Esophagus muscularis mucosa (tissue), 4 donors: Measurements from ENCODE around the gene CEND1. TPM values are rescaled to one million over a fixed set of nuclear protein-coding genes. Genes with fewer than 3 reads are reported as not detected.

Experiments used
- DNase-seq: peaks from one replicate; pipeline ENCODE4 v3.0.0-alpha.2; 2017; ENCODE audit errors: extremely low spot score
- H3K27ac ChIP-seq, 4 donors: fragments of 200-600 bp; sonication (generic); replicated peaks in 1 of 4; 1 replicate in 3 of 4; 2 replicates in 1 of 4; pipeline ENCODE4 v1.5.1; 2016 to 2019; ENCODE audit warnings: mild to moderate bottlenecking in 1 of 4
- H3K27me3 ChIP-seq, 4 donors: fragments of 200-600 bp; sonication (generic); one replicate each; pipeline versions ENCODE4 v1.5.1 to v1.6.0; 2016 to 2019
- H3K36me3 ChIP-seq, 4 donors: fragments of 200-600 bp; sonication (generic); one replicate each; pipeline ENCODE4 v1.5.1; 2016 to 2019
- H3K4me1 ChIP-seq, 4 donors: fragments of 200-600 bp; sonication (generic); one replicate each; pipeline ENCODE4 v1.5.1; 2016 to 2019
- H3K4me3 ChIP-seq, 4 donors: fragments of 200-600 bp; sonication (generic); 1 replicate in 2 of 4; 2 replicates in 2 of 4; pipeline ENCODE4 v1.5.1; 2016 to 2019; ENCODE audit warnings: mild to moderate bottlenecking in 4 of 4, moderate library complexity in 1 of 4
- H3K9me3 ChIP-seq, 4 donors: fragments of 200-600 bp; sonication (generic); 1 replicate in 3 of 4; 2 replicates in 1 of 4; pipeline ENCODE4 v1.5.1; 2016 to 2019
- EP300 ChIP-seq: sonication (generic); formaldehyde crosslinking; IDR thresholded peaks from one replicate; pipeline ENCODE4 v1.6.1; 2017; ENCODE audit warnings: antibody characterized with exemption
- POLR2A ChIP-seq: fragments of 450-650 bp; IDR thresholded peaks from one replicate; pipeline ENCODE4 v1.6.1; 2017; ENCODE audit warnings: antibody characterized with exemption, moderate library complexity, mild to moderate bottlenecking, low read depth
- POLR2AphosphoS5 ChIP-seq, 2 donors: sonication (generic); formaldehyde crosslinking; IDR thresholded peaks; one replicate each; pipeline ENCODE4 v1.6.1; 2017; ENCODE audit warnings: antibody characterized with exemption in 2 of 2
- WGBS: methylation state at CpG from one replicate; pipeline ENCODE4 v1.1.5; 2018; 5-methylcytosine and 5-hydroxymethylcytosine counted together
- intact Hi-C: fragments of 100-400 bp; cut with DNase I; formaldehyde crosslinking; loops from one replicate; pipeline ENCODE4 v1.15.1; 2023
- total RNA-seq, 4 donors: library from RNA; depleted of rRNA; stranded (reverse); fragments of >200 nt; gene quantifications; one replicate each; pipeline versions ENCODE4 v1.1.0 to v1.2.1, GENCODE V29; 2016
- TF ChIP-seq, protein P1 (sequence below), 3 experiments: fragments of 200-600 bp in 2 of 3; fragments of 450-650 bp in 1 of 3; sonication (generic) in 2 of 3; IDR thresholded peaks; one replicate each; pipeline ENCODE4 v1.5.1; 2017 to 2019; ENCODE audit warnings: antibody characterized with exemption in 3 of 3, mild to moderate bottlenecking in 2 of 3, moderate library complexity in 1 of 3

Gene CEND1
- total RNA-seq, 4 donors from 2014 or later = 0.42 to 3.3 (median 2.6) TPM

DNA sequence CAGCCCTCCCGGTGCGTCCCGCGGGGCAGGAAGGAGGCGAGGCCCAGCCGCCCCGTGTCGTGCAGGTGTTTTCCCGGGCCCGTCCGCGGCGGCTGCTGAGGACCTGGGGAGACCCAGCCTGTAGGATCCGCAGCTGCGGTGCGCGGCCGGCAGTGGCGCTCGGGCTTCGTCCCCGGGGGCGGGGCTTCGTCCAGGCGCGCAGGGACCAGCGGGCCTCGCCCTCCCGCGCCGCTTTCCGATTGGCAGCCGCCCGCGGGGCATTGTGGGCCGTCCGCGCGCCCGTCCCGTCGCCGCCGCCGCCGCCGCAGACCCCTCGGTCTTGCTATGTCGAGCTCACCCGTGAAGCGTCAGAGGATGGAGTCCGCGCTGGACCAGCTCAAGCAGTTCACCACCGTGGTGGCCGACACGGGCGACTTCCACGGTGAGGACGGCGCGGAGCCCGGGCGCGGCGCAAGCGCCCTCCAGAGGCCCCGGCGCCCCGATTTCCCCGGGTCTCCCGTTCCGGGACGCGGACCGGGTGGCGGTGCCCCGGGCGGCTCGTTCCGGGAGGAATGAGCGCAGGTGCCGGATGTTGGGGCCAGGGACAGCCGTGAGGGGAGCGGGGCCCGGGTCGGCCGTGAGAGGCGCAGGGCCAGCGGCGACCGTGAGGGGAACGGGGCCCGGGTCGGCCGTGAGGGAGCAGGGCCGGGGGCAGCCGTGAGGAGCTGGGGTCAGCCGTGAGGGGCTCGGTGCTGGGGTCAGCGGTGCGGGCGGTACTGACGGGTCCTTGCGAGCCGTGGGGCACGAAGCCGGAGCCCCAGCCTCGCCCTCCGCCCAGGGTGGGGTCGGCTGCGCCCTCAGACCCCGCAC lies 42.5 kb downstream of the CEND1 start, which contains the start of gene TALDO1:
Gene TALDO1 (plus strand): TSS at position 307 of the 849 bp plus-strand sequence. CDS start 18 bp downstream, at position 325.
- Histone ChIP-seq H3K9me3 (no peaks in the 10 kb centered on the region), H3K27ac (peak within 1 kb of the TSS; percentile 83 to 95 (median 92)), H3K4me3 (peak within 1 kb of the TSS; percentile 84 to 100 (median 94)), H3K4me1 (peaks cover 22 to 42% (median 36%) of the 10 kb centered on the region in 4 donors), H3K36me3 (peaks cover 0 to 3% (median 2%) of the 10 kb centered on the region in 4 donors), H3K27me3 (no peaks in the 10 kb centered on the region)
- DNase-seq = peak; percentile 95
- intact Hi-C loops = no loop called here
- TF ChIP-seq POLR2A (peak; percentile 38), EP300 (no peak), POLR2AphosphoS5 (IDR thresholded peaks at IDR 0.05) (peak; percentile 77 to 86)
- TF ChIP-seq, protein P1, sequence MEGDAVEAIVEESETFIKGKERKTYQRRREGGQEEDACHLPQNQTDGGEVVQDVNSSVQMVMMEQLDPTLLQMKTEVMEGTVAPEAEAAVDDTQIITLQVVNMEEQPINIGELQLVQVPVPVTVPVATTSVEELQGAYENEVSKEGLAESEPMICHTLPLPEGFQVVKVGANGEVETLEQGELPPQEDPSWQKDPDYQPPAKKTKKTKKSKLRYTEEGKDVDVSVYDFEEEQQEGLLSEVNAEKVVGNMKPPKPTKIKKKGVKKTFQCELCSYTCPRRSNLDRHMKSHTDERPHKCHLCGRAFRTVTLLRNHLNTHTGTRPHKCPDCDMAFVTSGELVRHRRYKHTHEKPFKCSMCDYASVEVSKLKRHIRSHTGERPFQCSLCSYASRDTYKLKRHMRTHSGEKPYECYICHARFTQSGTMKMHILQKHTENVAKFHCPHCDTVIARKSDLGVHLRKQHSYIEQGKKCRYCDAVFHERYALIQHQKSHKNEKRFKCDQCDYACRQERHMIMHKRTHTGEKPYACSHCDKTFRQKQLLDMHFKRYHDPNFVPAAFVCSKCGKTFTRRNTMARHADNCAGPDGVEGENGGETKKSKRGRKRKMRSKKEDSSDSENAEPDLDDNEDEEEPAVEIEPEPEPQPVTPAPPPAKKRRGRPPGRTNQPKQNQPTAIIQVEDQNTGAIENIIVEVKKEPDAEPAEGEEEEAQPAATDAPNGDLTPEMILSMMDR (IDR thresholded peaks at IDR 0.05) = peak in 2 of 3 experiments; percentile 27 to 45
- whole genome bisulfite sequencing = under 1% methylated on average over 18 of the region's 112 CpGs

DNA sequence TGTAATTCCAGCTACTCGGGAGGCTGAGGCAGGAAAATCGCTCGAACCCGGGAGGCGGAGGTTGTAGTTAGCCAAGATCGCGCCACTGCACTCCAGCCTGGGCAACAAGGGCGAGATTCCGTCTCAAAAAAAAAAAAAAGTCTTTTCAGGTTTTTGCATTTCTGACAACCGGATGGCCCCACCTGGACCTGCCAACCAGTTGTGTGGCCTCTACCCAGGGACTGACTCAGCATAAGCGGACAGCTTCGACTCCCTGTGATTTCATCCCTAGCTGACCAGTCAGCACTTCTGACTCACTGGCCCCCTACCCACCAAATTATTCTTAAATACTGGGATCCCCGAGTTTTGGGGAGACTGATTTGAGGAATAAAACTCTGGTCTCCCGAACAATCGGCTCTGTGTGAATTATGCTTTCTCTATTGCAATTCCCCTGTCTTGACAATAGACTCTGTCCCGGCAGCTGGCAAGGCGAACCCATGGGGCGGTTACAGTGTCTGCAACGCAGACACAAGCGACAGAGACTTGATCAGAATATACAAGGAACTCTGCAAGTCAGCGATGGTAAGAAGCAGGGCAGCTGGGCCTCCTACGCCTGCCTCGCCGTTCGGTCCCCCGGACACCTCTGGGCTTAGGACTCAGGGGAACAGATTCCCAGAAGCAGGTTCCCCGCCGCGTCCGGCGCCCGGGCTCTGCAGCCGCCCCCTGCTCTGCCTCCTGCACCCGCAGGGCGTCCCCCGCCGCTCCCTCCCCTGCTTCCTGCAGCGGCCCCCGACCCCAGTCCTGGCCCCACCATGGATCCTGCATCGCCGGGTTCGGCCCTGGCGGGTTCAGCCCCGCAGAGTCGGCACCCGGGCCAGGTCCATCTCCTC lies 43.4 kb downstream of the CEND1 start:
- WGBS = 61% methylated on average over 18 of the region's 46 CpGs
- TF ChIP-seq POLR2A (no peak), EP300 (no peak)
- TF ChIP-seq, protein P1 (IDR thresholded peaks at IDR 0.05) = no peak
- H3K4me1 ChIP-seq = peaks cover 22 to 42% (median 36%) of the 10 kb centered on the region in 4 donors
- H3K36me3 ChIP-seq = no peaks in the 10 kb centered on the region
- H3K9me3 ChIP-seq = no peaks in the 10 kb centered on the region
- intact Hi-C loops = no loop called here
- peak overlapping the region; percentile 83 to 95 (median 92) for H3K27ac ChIP-seq
- no peak for DNase-seq
- no peaks in the 10 kb centered on the region for H3K27me3 ChIP-seq
- peak overlapping the region; percentile 84 to 100 (median 94) for H3K4me3 ChIP-seq

DNA sequence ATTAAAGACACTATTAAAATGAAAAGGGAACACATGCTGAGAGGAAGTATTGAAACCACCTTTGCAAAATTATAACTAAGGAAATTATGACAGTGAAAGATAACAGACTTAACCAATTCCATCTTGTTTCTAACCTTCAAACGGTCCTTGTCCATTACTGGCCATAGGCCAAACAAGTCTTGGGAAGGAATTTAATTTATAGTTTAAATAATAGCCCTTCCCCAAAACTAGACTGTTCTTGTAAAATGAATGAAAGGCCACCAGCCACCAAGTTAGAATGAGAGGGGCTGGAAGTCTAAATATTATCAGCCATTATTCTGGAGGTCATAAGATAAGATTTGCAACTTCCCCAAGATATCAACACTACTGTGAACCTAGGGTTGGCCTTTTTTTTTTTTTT lies 44.5 kb downstream of the CEND1 start:
- no peaks in the 10 kb centered on the region for H3K36me3 ChIP-seq
- peaks cover 0 to 4% (median 0%) of the 10 kb centered on the region in 4 donors for H3K27me3 ChIP-seq
- no peak for TF ChIP-seq EP300
- TF ChIP-seq POLR2AphosphoS5 (IDR thresholded peaks at IDR 0.05) = no peak
- no peak for TF ChIP-seq POLR2A
- TF ChIP-seq, protein P1 (IDR thresholded peaks at IDR 0.05) = no peak
- H3K4me1 ChIP-seq = peaks cover 22 to 38% (median 36%) of the 10 kb centered on the region in 4 donors
- H3K27ac ChIP-seq = no peak overlapping the region
- intact Hi-C loops = no loop called here
- 38% methylated on average over 1 of the region's 1 CpG for WGBS
- no peak for DNase-seq
- no peak overlapping the region for H3K4me3 ChIP-seq
- no peaks in the 10 kb centered on the region for H3K9me3 ChIP-seq

DNA sequence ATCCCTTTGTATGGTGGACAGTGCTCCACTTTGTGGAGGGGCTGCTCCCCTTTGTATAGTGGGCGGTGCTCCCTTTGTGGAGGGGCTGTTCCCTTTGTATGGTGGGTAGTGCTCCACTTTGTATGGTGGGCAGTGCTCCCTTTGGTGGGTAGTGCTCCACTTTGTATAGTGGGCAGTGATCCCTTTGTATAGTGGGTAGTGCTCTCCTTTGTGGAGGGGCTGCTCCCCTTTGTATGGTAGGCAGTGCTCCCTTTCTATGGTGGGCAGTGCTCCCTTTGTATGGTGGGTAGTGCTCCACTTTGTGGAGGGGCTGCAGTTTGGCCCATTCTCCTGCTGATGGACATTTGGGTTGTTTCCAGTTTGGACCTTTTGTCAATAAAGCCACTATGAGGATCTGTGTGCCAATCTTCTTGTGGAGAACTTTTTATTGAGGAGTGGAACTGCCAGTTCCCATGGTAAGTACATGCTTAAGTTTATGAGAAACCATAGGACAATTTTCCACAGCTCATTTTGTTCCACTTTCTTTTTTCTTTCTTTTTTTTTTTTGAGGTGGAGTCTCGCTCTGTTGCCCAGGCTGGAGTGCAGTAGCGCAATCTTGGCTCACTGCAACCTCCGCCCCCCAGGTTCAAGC lies 47.2 kb downstream of the CEND1 start:
- TF ChIP-seq, protein P1 (IDR thresholded peaks at IDR 0.05) = no peak
- TF ChIP-seq EP300 (no peak), POLR2AphosphoS5 (IDR thresholded peaks at IDR 0.05) (no peak), POLR2A (no peak)
- peaks cover 0 to 8% (median 0%) of the 10 kb centered on the region in 4 donors for H3K27me3 ChIP-seq
- no peaks in the 10 kb centered on the region for H3K9me3 ChIP-seq
- no peak overlapping the region for H3K4me3 ChIP-seq
- peaks cover 11 to 14% (median 12%) of the 10 kb centered on the region in 4 donors for H3K4me1 ChIP-seq
- H3K36me3 ChIP-seq = no peaks in the 10 kb centered on the region
- DNase-seq = no peak
- no peak overlapping the region for H3K27ac ChIP-seq
- intact Hi-C loops = no loop called here
- 91% methylated on average over 3 of the region's 4 CpGs for WGBS
